Kidney tubule cell (primary cell): ENCODE measurements around the gene SGPP1.
"Not testable (repeated sequence)": the region's sequence is repeated elsewhere in the genome, so short reads cannot be mapped to it uniquely, and the experiment has no call there.

Experiments used
- DNase-seq: peaks from one replicate; pipeline ENCODE4 v3.0.0-alpha.2; 2018; ENCODE audit warnings: low spot score

Gene SGPP1

GRCh38 chr14:63672417-63673180, 55.3 kb downstream of the SGPP1 start:
- peak; percentile 88 for DNase-seq

GRCh38 chr14:63671987-63672386, 55.9 kb downstream of the SGPP1 start:
- DNase-seq: peak; percentile 19

- peak; percentile 85 for DNase-seq
Observed at GRCh38 chr14:63670692-63671091, 57.2 kb downstream of the SGPP1 start.

GRCh38 chr14:63666335-63666734, 61.5 kb downstream of the SGPP1 start:
- no peak for DNase-seq

- DNase-seq: peak; percentile 12
Observed at GRCh38 chr14:63663428-63664341, 64.2 kb downstream of the SGPP1 start.

GRCh38 chr14:63662776-63663175, 65.1 kb downstream of the SGPP1 start:
- no peak for DNase-seq

- not testable (repeated sequence) for DNase-seq
Observed at GRCh38 chr14:63661881-63662280, 66.0 kb downstream of the SGPP1 start.

GRCh38 chr14:63659726-63660125, 68.1 kb downstream of the SGPP1 start:
- DNase-seq: no peak

- DNase-seq: no peak
Observed at GRCh38 chr14:63656194-63656593, 71.7 kb downstream of the SGPP1 start.

GRCh38 chr14:63654936-63655335, 72.9 kb downstream of the SGPP1 start:
- no peak for DNase-seq

- DNase-seq: peak; percentile 10
Observed at GRCh38 chr14:63654346-63654745, 73.5 kb downstream of the SGPP1 start.

- no peak for DNase-seq
Observed at GRCh38 chr14:63652406-63652805, 75.5 kb downstream of the SGPP1 start.

- DNase-seq: no peak
Observed at GRCh38 chr14:63650256-63650952, 77.5 kb downstream of the SGPP1 start.

- DNase-seq: no peak
Observed at GRCh38 chr14:63647696-63648410, 80.0 kb downstream of the SGPP1 start.

- DNase-seq: no peak
Observed at GRCh38 chr14:63644741-63645140, 83.1 kb downstream of the SGPP1 start.

GRCh38 chr14:63642656-63643382, 85.0 kb downstream of the SGPP1 start:
- no peak for DNase-seq

GRCh38 chr14:63642229-63642611, 85.6 kb downstream of the SGPP1 start:
- DNase-seq: peak; percentile 93

- DNase-seq: peak; percentile 100
Observed at GRCh38 chr14:63641473-63642228, 86.2 kb downstream of the SGPP1 start, which contains the start of gene WDR89. Gene WDR89 (minus strand): TSS chr14:63641871. CDS start chr14:63599942, 41,929 bp downstream.

- no peak for DNase-seq
Observed at GRCh38 chr14:63638493-63638892, 89.4 kb downstream of the SGPP1 start.

GRCh38 chr14:63636094-63636635, 91.7 kb downstream of the SGPP1 start:
- not testable (repeated sequence) for DNase-seq
